HG03565 (cell line): ENCODE data around the gene SLC4A1.
A peak's percentile ranks its signal among the peaks of the same experiment; 100 is the strongest.

Experiments
- ATAC-seq: cut with Tn5 transposase; IDR thresholded peaks from one replicate; pipeline ENCODE4 v1.9.1; 2021; ENCODE audit warnings: mild to moderate bottlenecking, moderate library complexity; ENCODE audit not compliant: unreplicated experiment

The SLC4A1 gene

DNA sequence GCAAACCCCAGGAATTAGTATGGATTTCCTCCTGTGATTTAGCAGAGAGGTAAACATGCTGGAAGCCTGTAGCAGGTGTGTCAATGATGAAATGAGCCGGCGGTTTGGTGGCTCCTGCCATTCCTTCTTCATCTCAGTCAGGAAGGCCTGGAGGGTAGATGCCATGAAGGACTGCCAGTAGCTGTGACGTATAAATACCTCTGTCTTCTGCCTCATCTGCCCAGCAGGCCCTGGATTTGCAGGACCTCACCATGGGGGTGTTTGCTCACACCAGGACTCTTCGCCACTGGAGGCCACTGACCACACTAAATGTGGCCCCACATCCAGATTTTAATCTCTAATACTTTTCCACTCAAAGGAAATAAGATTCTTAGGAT lies 16.1 kb upstream of the SLC4A1 start:
- ATAC-seq, result no peak

GRCh38 chr17:44283344-44284023 lies 15.5 kb upstream of the SLC4A1 start:
- ATAC-seq, result no peak

DNA sequence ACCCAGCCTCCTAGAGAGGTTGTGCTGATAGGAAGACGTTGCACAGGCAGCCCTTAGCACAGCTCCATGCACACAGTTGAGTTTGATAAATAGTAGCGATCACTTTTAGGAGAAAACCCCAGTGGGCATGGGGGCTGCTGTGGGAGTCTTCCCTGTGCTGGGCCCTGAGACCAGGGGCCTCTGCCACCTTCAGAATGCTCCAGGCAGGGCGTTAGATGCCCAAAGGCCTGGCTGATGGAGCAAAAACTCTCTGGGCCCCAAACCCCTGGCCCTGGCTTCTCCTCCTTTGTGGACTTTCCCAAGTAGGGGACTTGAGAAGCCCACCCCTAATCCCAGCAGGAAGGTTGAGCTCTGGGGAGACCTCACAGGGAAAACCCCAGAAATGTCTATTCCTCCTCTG lies 14.3 kb upstream of the SLC4A1 start:
- no peak for ATAC-seq

- ATAC-seq, result no peak
These were observed 13.6 kb upstream of the SLC4A1 start for GRCh38 chr17:44281570-44281969.

- ATAC-seq, result no peak
These were observed 12.5 kb upstream of the SLC4A1 start for GRCh38 chr17:44280392-44280937.

GRCh38 chr17:44279666-44280391 lies 11.9 kb upstream of the SLC4A1 start:
- ATAC-seq, result peak; percentile 86

- no peak for ATAC-seq
These were observed 11.4 kb upstream of the SLC4A1 start for GRCh38 chr17:44279346-44279665.

DNA sequence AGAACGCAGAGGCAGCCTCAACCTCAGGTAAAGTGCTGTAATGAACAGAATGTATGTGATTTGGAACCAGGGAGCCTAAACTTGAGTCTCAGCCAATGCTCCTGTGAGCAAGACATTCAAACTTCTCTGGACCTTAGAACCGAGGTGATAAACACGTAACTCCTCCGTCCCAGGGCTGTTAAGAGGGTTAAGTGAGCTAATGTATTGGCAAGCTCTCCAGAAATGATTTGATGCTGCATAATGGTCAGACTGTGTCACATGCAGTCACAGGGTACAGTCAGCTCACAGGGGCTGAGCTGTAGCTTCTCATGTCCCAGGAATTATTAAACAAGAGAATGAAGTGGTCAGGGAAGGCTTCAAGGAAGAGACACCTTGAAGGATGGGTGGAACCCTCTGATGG lies 10.0 kb upstream of the SLC4A1 start:
- ATAC-seq, result no peak

DNA sequence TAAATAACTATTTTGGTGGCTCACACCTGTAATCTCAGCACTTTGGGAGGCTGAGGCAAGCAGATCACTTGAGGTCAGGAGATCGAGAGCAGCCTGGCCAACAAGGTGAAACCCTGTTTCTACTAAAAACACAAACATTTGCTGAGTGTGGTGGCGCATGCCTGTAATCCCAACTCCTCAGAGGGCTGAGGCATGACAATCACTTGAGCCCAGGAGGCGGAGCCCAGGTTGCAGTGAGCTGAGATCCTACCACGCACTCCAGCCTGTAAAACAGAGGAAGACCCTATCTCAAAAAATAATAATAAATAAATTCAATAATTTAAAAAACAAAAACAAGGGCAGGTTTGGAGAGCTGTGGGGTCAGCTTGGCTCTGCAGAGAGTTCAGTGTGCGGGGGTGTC lies 5.7 kb upstream of the SLC4A1 start:
- ATAC-seq, result no peak

DNA sequence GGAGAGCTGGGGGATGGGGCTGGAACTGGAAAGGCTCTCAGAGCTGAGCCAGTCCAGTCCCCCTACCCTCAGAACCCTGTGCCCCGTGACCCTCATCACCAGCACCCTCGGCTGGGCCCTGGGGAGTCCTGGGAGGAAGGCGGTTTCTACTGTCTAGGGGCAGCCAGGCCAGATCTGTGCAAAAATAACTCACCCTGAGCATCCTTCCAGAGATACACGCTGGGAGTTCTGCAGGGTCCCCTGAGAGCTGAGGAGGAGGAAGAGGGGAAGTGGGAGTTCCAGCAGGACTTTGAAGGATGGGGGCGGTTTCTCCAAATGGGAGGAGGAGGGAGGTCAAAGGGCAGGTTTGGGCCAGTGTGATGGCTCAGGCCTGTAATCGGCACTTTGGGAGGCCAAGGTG lies 5.0 kb upstream of the SLC4A1 start:
- ATAC-seq, result no peak

DNA sequence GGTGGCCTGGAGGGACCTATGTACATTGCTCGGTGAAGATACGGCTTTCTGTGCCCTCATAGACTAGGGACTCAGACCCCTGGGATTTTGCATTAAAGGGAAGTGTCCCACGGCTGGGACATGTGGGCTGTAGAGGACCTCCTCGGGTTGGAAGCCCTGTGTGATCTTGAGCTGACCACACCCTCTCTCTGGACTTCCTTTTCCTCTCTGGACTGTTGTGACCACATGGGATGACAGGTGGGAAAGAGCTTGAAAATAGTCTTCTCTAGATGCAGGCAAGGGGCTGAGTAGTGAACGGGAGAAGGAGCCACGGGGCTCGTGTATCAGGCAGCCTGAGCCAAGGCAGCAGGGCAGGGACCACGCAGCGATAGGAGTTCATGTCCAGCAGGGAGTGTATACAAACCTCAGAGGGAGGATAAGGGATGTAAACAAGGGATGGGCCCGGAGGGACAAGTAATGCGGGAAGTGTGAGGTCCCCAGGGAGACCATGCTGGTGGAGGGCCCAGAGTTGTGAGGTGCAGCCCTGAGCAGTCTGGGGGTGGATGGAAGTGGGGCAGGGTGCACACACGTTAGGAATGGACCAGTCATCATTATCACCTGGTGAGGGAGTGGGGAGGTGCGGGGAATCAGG lies 4.5 kb upstream of the SLC4A1 start:
- no peak for ATAC-seq

- no peak for ATAC-seq
These were observed 1.8 kb upstream of the SLC4A1 start for GRCh38 chr17:44269535-44270240.

DNA sequence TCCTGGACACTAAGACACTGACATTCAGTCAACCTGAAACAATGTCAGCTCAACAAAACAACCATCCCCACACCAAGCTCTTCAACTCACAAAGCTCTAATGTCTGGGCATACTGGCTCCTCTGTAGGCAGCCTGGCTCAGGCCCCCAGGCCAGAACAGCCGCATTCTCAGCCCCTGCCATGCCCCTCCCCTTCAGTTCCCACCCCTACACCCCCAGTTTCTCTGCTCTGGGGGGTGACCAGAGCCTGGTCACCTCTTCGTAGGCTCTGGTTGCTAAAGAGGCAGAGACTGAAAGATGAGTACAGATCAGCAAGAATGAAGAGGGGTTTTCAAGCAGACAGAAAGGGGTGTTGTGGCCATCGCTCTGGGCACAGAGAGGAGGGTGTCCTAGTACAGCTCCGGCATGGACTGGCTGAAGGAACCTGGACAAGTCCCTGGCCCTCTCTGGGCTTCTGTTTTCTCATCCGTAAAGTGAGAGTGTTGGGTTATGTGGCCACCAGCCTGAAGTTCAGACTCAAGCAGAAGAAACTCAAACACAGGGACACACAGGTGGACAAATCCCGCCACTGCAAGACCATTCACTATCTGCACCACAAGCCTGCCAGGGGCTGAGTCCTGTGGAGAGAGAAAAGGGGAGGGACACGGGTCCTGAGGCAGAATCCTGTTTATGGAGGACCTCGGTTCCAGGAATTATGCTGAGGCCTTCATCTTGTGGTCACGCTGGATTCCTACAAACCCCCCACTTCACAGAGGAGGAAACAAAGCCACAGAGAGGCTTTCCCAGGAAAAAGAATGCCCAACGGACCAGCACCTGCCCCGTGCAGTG lies 987 bp upstream of the SLC4A1 start:
- ATAC-seq, result no peak

GRCh38 chr17:44267165-44267455 lies 825 bp downstream of the SLC4A1 start:
- ATAC-seq, result no peak

- no peak for ATAC-seq
These were observed 1.4 kb downstream of the SLC4A1 start for GRCh38 chr17:44266402-44267164.

DNA sequence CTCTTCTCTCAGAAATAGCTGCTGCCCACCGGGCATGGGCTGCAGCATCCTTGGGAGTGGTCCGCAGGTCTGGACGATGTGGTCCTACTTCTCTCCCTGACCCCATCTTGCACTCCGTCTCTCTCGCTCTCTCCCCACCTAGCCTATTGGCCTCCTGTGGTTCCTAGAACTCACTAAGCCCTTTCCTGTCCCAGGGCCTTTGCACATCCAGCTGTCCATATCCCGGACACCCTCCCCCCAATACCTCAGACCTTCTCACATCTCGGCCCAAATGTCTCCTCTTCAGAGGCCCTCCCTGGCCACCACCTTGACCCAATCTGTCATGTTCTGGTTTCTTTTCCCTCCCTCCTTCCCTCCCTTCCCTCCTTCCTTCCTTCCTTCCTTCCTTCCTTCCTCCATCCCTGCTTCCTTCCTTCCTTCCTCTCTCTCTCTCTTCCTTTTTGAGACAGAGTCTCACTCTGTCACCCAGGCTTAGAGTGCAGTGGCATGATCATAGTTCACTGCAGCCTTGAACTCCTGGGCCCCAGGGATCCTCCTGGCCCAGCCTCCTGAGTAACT lies 4.5 kb downstream of the SLC4A1 start:
- no peak for ATAC-seq

- ATAC-seq, result no peak
These were observed 5.2 kb downstream of the SLC4A1 start for GRCh38 chr17:44262654-44263225.

- no peak for ATAC-seq
These were observed 7.6 kb downstream of the SLC4A1 start for GRCh38 chr17:44260296-44260695.

DNA sequence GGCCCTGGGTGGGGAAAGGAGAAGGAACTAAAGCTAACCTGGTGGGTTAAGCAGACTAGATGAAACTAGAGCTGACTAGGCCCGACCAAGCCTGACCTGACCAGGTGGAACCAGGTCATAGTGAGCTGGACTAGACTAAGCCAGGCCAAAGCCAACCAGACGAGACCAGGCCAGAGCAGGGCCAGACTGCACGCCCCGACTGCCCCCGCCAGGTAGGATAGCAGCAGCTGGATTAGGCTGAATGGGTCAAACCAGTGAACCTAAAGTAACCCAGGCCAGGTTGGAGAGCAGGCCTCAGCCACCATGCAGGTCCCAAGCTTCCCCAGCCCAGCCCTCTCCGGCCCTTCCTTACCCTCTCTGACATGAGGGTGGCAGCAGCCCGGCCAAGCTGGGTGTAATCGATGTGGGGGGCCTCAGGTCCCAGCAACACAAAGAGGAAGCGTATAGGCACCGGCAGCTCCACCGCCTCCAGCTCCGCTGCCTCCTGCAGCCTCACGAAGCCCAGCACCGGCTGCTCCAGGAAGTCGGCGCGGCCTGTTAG lies 9.1 kb downstream of the SLC4A1 start:
- ATAC-seq, result no peak
